HG03159 (cell line): ENCODE results near the gene PRKAG2.

Experiments
- ATAC-seq: cut with Tn5 transposase; IDR thresholded peaks from one replicate; pipeline ENCODE4 v1.9.1; 2021; ENCODE audit warnings: mild to moderate bottlenecking, moderate library complexity; ENCODE audit not compliant: unreplicated experiment

The PRKAG2 gene

DNA sequence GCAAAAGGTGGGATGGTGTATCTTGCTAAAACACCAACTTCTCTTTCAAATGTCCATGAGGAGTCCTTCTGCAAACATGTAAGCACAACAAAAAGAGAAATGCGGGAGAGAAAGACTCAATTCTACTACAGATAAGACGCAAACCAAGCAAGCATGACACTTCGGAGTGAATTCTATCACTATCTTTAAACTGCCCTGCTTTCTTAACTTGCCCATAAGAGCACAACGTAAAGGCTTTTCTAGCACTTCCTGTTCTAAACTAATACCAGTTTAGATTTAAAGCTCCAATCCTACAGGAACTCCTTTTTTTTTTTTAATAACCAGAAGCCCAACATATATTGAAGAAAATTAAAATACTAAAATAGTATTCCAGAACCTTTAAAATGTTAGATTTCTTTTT, 365.6 kb downstream of the PRKAG2 start:
- ATAC-seq, result no peak

DNA sequence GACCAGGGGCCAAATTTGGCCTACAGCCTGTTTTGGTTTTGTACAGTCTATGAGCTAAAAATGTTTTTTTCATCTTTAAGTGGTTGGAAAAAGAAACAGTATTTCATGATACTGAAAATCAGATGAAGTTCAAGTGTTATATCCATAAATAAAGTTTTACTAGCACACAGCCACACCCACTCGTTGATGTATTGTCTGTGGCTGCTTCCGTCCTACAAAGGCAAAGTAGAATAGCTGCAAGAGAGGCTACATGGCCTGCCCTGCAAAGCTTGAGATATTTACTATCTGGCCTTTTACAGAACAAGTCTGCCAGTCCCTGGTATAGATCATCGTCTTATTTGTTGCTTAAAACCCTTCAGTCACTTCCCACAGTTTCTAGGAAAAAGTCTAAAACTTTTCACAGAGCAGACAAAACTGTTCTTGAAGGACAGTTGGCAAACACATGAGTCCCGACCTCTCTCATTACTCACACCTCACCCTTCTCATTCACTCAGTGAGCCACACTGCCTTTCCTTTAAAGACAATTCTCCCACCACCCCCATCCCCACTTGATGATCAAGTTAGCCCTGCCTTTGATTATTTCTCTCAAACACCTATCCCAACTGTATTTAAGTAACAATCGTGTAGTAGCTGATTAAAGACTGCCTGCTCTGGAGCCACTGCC, 367.1 kb downstream of the PRKAG2 start:
- ATAC-seq, result no peak

DNA sequence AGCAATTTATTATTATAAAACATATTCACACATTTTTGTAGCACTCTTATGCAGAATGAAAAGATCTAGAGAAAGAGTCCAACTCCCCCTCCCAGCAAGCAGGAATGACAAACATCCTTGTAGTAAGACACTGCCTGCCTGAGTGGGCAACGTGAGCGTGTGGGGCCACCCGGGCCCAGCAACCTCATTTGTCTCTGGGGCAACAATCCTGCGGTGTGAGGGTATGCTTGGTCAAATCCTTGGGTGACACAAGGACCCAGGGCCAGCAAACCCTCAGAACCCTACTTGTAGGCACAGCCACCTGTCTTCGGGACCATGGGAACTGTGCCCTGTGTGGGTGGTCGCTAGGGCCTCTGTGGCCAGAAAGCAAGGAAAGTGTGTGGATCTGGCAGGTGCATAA, 367.9 kb downstream of the PRKAG2 start:
- ATAC-seq, result no peak

DNA sequence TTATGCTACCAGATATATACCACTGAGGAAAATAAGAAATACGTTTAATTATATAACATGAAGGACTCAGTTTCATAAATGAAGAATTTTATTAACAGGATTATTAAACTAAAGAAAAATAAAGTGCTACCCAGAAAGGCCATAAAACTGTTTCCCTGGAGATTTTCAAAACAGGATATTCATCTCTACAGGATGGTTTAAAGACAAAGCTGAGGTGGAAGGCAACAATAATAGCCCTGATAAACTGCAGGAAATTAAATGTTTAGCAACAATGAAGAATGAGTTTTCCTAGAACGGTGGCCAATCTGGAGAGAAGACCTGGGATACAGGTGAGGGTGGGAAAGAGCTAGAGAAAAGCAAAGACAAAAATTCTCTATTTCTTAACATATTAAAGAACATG, 369.1 kb downstream of the PRKAG2 start:
- no peak for ATAC-seq

DNA sequence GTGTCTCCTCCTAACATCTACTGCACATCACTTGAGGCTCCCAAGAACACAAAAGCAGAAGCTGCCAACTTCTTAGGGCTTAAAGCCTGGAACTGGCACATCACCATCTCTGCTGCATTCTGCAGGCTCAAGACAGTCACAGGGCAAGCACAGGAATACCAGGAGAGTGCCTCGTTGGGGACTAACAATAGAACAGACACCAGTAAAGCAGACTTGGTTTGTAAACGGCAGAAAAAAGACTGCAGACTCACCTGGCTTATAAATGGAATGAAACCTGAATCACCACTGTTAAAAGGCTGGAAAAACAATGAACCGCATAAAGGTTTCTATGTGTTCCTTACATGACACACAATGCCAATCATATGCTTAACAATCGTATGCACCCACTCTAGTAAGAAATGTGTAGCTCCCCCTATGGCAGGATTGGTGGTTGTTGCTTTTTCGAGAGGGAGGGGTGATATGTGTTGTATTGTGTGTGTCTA, 370.0 kb downstream of the PRKAG2 start:
- no peak for ATAC-seq
